Kidney (tissue), 14 donors: Measurements from ENCODE around the gene SLC22A17. TPM values are rescaled to one million over a fixed set of nuclear protein-coding genes. Genes with fewer than 3 reads are reported as not detected.

ENCODE experiments used
- DNase-seq, 5 donors: peaks; one replicate each; pipeline ENCODE4 v3.0.0-alpha.2; 2013 to 2020
- FAIRE-seq: peaks from 2 replicates; lab custom pipeline; 2012; peaks lifted over from hg19 to GRCh38; lab: Jason Lieb, UNC
- H3K27ac ChIP-seq, 2 donors: one replicate each; pipeline ENCODE4 v1.7.0; 2013; ENCODE audit warnings: low read depth in 2 of 2, low read length in 2 of 2, inconsistent platforms in 1 of 2
- H3K27me3 ChIP-seq: one replicate; pipeline ENCODE4 v1.7.1; 2013; ENCODE audit warnings: low read length, inconsistent platforms; ENCODE audit not compliant: control insufficient read depth, insufficient read depth
- H3K36me3 ChIP-seq, 3 donors: one replicate each; pipeline versions ENCODE4 v1.7.0 to v1.7.1; 2013; ENCODE audit warnings: low read length in 3 of 3, control low read depth in 1 of 3, inconsistent platforms in 1 of 3; ENCODE audit not compliant: insufficient read depth in 3 of 3, control insufficient read depth in 2 of 3
- H3K4me1 ChIP-seq, 3 donors: one replicate each; pipeline versions ENCODE4 v1.7.0 to v1.7.1; 2013; ENCODE audit warnings: low read length in 3 of 3, inconsistent platforms in 1 of 3, low read depth in 1 of 3; ENCODE audit not compliant: control insufficient read depth in 2 of 3, insufficient read depth in 2 of 3
- H3K4me3 ChIP-seq, 3 donors: one replicate each; pipeline versions ENCODE4 v1.7.0 to v1.8.1; 2013; ENCODE audit warnings: low read length in 3 of 3, control low read depth in 1 of 3, inconsistent platforms in 1 of 3
- H3K9ac ChIP-seq, 3 donors: one replicate each; pipeline versions ENCODE4 v1.7.0 to v1.7.1; 2013; ENCODE audit warnings: low read length in 3 of 3, control low read depth in 1 of 3, inconsistent platforms in 1 of 3
- H3K9me3 ChIP-seq, 3 donors: one replicate each; pipeline versions ENCODE4 v1.7.0 to v1.7.1; 2013; ENCODE audit warnings: low read length in 3 of 3, control low read depth in 1 of 3, inconsistent platforms in 1 of 3; ENCODE audit not compliant: control insufficient read depth in 2 of 3, insufficient read depth in 1 of 3
- CTCF ChIP-seq: IDR thresholded peaks from 3 replicates; pipeline ENCODE4 v1.5.1; 2012; ENCODE audit warnings: mild to moderate bottlenecking, moderate library complexity, borderline replicate concordance; ENCODE audit not compliant: insufficient read depth; ENCODE audit errors: extremely low read depth
- intact Hi-C: fragments of 100-400 bp; cut with DNase I; formaldehyde crosslinking; loops from one replicate; pipeline ENCODE4 v1.11.1; 2022
- polyA plus RNA-seq: library from polyadenylated mRNA; stranded (reverse); fragments of 350-450 nt; fragmentation: Illumina TruSeq; extraction: RNeasy Lipid Tissue Mini Kit (QIAGEN cat#74804); gene quantifications from one replicate; pipeline ENCODE4 v1.2.3, GENCODE V29; 2014; ENCODE audit warnings: low read depth, low replicate concordance; ENCODE audit not compliant: insufficient read depth
- total RNA-seq: library from RNA; stranded (reverse); fragmentation: NEBNext Ultra II Directional; extraction: Animal tissue kit (Norgen Biotek cat#: 25700); gene quantifications from one replicate; pipeline ENCODE4 v1.2.1, GENCODE V29; 2021
- donor health status: control.
- donor health status: control.
- donor health status: control.
- donor health status: control.
- donor health status: control.
- donor health status: DM: yes; HTN: yes; CAD: no.
- donor health status: Normal renal cell carcinoma (clear cell type).

The SLC22A17 gene
- total and polyA plus RNA-seq, 2 donors from 2014 or later = 35.3 to 61.2 TPM

- Histone ChIP-seq H3K9ac (no peak overlapping the region), H3K27me3 (no peaks in the 10 kb centered on the region), H3K4me1 (no peaks in the 10 kb centered on the region), H3K9me3 (no peaks in the 10 kb centered on the region), H3K36me3 (no peaks in the 10 kb centered on the region), H3K27ac (no peak overlapping the region), H3K4me3 (no peak overlapping the region)
- FAIRE-seq (no peak), DNase-seq (peak in 4 of 5 donors; percentile 42 to 83 (median 54))
- intact Hi-C loops = no loop called here
- peak; percentile 83 for TF ChIP-seq CTCF
Observed at GRCh38 chr14:23379366-23380196, 26.9 kb upstream of the SLC22A17 start.

GRCh38 chr14:23378612-23379220, 26.0 kb upstream of the SLC22A17 start:
- no peak overlapping the region for H3K4me3 ChIP-seq
- H3K9ac ChIP-seq = no peak overlapping the region
- H3K27ac ChIP-seq = no peak overlapping the region
- intact Hi-C loops = no loop called here
- no peaks in the 10 kb centered on the region for H3K36me3 ChIP-seq
- no peak for TF ChIP-seq CTCF
- no peaks in the 10 kb centered on the region for H3K27me3 ChIP-seq
- H3K9me3 ChIP-seq = no peaks in the 10 kb centered on the region
- DNase-seq (no peak), FAIRE-seq (no peak)
- H3K4me1 ChIP-seq = no peaks in the 10 kb centered on the region

GRCh38 chr14:23377573-23378563, 25.2 kb upstream of the SLC22A17 start:
- H3K9me3 ChIP-seq = no peaks in the 10 kb centered on the region
- DNase-seq = no peak
- no peak overlapping the region for H3K4me3 ChIP-seq
- no peak overlapping the region for H3K27ac ChIP-seq
- no peak overlapping the region for H3K9ac ChIP-seq
- no peak for FAIRE-seq
- no peaks in the 10 kb centered on the region for H3K36me3 ChIP-seq
- no peak for TF ChIP-seq CTCF
- intact Hi-C loops = no loop called here
- no peaks in the 10 kb centered on the region for H3K27me3 ChIP-seq
- no peaks in the 10 kb centered on the region for H3K4me1 ChIP-seq
